HL-60 (cell line): Measurements from ENCODE around the gene FILIP1L.

Experiments
- CTCF ChIP-seq: IDR thresholded peaks from one replicate; pipeline ENCODE4 v1.5.1; 2011; ENCODE audit warnings: low read length, control low read depth, inconsistent platforms; ENCODE audit not compliant: insufficient read depth
- GABPA ChIP-seq: IDR thresholded peaks from 2 replicates; pipeline ENCODE4 v1.6.1; 2012; ENCODE audit warnings: low read depth
- TF ChIP-seq, protein P1 (sequence below): IDR thresholded peaks from 2 replicates; pipeline ENCODE4 v1.6.1; 2012; ENCODE audit warnings: low read depth; ENCODE audit not compliant: insufficient replicate concordance

- TF ChIP-seq CTCF (no peak), GABPA (no peak)
- TF ChIP-seq, protein P1, sequence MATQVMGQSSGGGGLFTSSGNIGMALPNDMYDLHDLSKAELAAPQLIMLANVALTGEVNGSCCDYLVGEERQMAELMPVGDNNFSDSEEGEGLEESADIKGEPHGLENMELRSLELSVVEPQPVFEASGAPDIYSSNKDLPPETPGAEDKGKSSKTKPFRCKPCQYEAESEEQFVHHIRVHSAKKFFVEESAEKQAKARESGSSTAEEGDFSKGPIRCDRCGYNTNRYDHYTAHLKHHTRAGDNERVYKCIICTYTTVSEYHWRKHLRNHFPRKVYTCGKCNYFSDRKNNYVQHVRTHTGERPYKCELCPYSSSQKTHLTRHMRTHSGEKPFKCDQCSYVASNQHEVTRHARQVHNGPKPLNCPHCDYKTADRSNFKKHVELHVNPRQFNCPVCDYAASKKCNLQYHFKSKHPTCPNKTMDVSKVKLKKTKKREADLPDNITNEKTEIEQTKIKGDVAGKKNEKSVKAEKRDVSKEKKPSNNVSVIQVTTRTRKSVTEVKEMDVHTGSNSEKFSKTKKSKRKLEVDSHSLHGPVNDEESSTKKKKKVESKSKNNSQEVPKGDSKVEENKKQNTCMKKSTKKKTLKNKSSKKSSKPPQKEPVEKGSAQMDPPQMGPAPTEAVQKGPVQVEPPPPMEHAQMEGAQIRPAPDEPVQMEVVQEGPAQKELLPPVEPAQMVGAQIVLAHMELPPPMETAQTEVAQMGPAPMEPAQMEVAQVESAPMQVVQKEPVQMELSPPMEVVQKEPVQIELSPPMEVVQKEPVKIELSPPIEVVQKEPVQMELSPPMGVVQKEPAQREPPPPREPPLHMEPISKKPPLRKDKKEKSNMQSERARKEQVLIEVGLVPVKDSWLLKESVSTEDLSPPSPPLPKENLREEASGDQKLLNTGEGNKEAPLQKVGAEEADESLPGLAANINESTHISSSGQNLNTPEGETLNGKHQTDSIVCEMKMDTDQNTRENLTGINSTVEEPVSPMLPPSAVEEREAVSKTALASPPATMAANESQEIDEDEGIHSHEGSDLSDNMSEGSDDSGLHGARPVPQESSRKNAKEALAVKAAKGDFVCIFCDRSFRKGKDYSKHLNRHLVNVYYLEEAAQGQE: no peak
Observed at GRCh38 chr3:99984139-99984538, 130.2 kb downstream of the FILIP1L start.
